SW480 (cell line): ENCODE measurements around the gene DKKL1.
A peak's percentile ranks its signal among the peaks of the same experiment; 100 is the strongest.

ENCODE experiments used
- DNase-seq: peaks from one replicate; pipeline ENCODE4 v3.0.0-alpha.2; 2016; ENCODE audit warnings: low spot score

DKKL1 gene

GRCh38 chr19:49338023-49338677 is 25.5 kb upstream of the DKKL1 start:
- no peak for DNase-seq

- DNase-seq, result peak; percentile 79
These were observed 24.9 kb upstream of the DKKL1 start for GRCh38 chr19:49338691-49339300.

DNA sequence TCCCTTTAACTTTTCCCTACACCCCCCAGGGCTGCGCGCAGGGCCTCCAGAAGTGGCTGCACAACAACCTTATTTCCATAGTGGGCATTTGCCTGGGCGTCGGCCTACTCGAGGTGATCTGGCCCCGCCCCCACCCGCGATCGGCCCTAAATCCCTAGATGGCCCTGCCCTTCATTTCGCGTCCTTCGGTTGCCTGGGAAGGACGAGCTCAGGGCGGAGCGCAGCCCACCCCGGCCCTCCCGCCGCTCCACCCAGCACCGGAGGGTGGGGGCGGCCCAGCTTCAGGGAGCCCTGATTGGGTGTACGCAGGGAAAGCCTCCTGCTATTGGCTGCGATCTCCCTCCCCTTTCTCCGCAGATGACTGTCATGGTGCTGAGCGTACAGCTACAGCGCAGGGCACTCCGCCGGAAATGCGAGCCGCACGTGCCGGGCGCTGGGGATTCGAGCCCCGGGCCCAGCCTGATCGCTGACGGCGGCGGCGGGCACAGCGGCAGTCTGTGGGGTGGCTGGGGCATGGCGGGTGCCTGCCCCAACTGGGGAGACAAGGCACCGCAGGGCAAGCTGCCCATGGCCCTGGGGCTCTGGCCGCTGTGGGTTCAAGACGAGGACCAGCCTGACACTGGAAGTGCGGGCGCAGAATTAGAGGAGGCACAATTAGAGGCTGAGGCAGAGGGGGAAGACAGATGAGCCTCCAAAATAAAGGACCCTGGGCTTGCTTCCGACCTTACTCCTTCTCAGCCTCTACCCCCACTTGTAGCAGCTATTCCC is 24.2 kb upstream of the DKKL1 start:
- DNase-seq, result peak; percentile 84

DNA sequence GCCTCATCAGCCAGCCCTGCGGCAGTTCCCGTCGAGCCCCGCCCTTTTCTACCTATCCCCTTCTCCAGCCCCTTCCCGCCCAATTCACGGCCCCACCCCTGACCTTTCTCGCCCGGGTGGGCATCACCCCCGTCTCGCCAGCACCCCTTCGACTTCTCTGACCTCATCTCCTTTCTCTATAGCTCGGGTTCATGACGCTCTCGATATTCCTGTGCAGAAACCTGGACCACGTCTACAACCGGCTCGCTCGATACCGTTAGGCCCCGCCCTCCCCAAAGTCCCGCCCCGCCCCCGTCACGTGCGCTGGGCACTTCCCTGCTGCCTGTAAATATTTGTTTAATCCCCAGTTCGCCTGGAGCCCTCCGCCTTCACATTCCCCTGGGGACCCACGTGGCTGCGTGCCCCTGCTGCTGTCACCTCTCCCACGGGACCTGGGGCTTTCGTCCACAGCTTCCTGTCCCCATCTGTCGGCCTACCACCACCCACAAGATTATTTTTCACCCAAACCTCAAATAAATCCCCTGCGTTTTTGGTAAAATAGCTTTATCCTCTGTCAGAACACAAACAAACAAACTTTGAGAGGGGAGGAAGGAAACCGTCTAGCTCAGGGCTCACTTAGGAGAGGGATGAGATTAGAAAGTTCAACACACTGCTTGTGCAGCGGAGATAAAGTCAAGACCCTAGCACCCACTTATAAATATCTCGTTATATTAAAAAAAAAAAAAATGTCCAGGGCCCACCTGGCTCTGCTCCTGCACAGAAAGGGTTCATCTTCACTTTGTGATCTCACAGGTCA is 23.4 kb upstream of the DKKL1 start:
- peak; percentile 79 for DNase-seq

- no peak for DNase-seq
These were observed 22.6 kb upstream of the DKKL1 start for GRCh38 chr19:49340865-49341718.

GRCh38 chr19:49342291-49342721 is 21.4 kb upstream of the DKKL1 start:
- no peak for DNase-seq

- DNase-seq, result no peak
These were observed 20.6 kb upstream of the DKKL1 start for GRCh38 chr19:49343123-49343522.

- no peak for DNase-seq
These were observed 18.9 kb upstream of the DKKL1 start for GRCh38 chr19:49344505-49345423.

- no peak for DNase-seq
These were observed 16.5 kb upstream of the DKKL1 start for GRCh38 chr19:49347191-49347590.

GRCh38 chr19:49347835-49348234 is 15.8 kb upstream of the DKKL1 start:
- peak; percentile 78 for DNase-seq

DNA sequence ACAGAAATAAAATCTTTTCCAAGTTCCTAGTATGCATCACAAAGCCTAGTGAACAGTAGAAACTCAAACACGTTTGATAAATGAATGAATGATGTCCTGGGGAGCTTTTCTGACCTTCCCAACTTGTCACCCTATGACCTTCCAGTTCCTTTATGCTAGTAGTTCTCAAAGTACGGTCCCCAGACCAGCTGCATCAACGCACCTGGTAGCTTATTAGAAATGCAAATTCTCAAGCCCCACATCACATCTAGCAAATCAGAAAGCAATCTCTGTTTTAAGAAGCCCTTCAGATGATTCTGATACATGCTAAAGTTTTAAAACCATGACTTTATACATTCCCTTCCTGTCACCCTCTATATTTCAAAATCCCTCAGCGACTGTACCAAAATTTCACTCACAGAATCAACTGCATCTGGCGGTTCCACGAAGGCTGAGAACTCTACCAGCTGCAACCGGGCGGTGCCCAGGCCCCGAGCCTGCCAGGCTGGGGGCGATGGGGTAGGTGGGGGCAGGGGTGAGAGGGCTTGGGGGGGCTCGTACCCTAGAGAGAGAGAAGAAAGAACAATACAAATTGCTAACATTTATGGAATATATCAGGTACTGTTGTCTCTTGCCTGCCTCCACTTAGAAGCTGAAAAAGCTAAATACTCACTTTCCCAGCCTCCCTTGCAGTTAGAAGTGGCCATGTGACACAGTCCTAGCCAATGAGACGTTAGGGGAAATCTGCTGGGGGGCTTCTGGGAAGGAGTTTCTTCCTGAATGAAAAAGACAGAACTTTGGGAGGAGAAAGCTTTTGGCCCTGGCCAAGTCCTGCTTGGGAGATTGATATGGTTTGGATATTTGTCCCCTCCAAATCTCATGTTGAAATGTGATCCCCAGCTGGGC is 15.1 kb upstream of the DKKL1 start:
- DNase-seq, result no peak

GRCh38 chr19:49349567-49349966 is 14.1 kb upstream of the DKKL1 start:
- no peak for DNase-seq

- DNase-seq, result no peak
These were observed 7.7 kb upstream of the DKKL1 start for GRCh38 chr19:49355909-49356353.

- DNase-seq, result no peak
These were observed 7.3 kb upstream of the DKKL1 start for GRCh38 chr19:49356382-49356781.

GRCh38 chr19:49357186-49357585 is 6.5 kb upstream of the DKKL1 start:
- DNase-seq, result no peak

- DNase-seq, result no peak
These were observed 3.5 kb upstream of the DKKL1 start for GRCh38 chr19:49359851-49360820.

DNA sequence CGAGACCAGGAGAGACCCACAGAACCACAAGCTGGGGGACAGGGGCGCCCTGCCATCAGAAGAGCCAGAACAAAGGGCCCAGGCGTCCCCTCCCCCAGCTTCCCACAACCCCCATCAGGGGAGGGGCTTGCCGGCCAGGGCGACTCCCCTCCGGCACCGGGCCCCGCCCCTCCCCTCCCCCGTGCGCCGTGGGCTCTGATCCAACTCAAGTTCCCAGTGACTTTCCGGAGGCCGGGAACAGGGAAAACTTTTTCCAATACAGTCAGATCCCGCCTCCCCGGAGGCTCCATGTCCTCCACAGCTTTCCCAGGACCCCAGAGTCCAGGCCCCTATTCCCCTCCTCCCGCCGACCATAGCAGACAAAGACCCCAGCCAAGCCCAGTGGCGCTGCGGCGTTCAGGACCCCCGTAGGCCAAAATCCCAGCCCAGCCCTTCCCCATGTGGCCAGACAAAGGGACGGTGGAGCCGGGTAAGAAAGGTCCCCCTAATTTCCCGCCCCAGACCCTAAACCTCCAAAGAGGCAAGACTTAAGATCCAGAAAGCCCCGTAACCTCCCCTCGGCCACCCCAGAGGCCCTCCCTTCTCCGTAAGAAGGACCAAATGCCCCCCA is 2.1 kb upstream of the DKKL1 start:
- DNase-seq, result peak; percentile 57
